DLD1 (cell line): ENCODE results near the gene PRRC2B.
"Not testable (repeated sequence)": the region's sequence is repeated elsewhere in the genome, so short reads cannot be mapped to it uniquely, and the experiment has no call there.

Experiments used
- in situ Hi-C: cut with HindIII; loops from 2 replicates; pipeline ENCODE4 v1.10.0; 2017; ENCODE audit warnings: low sequenced_read_pairs

The PRRC2B gene

DNA sequence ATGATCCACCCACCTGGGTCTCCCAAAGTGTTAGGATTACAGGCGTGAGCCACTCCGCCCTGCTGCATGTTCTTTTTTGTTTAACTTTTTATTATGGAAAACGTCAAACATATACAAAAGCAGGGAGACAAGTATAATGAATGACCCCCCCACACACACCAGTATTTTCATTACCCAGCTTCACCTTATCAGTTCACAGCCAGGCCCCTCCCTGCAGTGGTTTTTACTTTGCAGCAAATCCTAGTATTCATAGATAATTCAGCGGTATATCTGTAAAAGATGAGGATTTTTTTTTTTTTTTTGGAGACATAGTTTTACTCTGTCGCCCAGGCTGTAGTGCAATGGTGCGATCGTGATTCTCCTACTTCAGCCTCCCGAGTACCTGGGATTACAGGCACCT, 111.1 kb downstream of the PRRC2B start:
- in situ Hi-C loops, result no loop called here

DNA sequence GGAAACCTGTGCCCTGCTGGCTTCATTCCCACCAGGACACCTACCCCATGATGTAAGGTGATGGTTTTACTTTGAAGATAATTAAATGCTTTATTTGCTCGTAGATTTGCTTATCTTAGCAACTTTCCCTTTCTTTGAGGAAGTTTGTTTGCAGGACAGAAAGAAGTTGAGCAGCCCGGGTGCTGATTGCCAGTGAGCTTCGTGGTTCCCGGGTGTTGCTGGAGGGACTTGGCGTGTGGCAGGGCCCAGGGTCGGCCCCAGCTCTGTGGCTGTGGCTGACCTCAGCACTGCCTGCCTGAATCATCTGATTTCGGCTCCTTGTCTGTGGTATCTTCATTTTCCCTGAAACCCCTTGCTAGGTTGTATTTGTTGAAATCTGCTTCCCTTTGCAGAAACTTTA, 117.5 kb downstream of the PRRC2B start:
- in situ Hi-C loops, result no loop called here

DNA sequence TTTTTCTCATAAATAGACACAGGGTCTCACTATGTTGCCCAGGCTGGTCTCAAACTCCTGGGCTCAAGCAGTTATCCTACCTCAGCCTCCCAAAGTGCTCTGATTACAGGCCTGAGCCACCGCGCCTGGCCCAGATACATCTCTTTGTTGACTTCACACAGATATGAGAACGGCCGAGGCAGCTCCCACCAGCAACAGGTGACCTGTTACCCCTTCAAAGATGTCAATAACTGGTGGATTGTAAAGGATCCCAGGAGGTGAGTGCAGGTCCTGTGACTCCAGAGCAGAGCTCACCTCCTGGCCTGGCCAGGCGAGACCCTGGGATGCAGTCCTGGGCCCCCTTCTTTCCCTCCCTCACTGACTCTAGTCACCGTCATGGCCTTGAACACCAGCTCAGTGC, 118.0 kb downstream of the PRRC2B start:
- in situ Hi-C loops, result no loop called here

DNA sequence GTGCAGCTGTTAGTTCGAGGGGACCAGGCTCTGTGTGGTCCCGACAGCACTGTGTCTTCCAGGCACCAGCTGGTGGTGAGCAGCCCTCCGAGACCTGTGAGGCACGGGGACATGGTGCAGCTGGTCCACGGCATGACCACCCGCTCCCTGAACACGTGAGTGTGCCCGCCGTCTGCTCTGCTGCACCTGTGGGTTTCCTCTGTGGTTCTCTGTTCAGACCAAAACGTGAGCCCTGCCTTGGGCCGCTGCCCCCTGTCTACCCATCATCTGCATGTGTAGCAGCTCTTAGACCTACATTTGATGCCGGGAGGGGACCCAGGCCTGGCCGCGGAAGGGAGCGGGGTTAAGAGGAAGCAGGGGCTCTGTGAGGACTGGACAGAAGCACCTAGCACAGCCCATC, 119.3 kb downstream of the PRRC2B start:
- in situ Hi-C loops, result no loop called here

DNA sequence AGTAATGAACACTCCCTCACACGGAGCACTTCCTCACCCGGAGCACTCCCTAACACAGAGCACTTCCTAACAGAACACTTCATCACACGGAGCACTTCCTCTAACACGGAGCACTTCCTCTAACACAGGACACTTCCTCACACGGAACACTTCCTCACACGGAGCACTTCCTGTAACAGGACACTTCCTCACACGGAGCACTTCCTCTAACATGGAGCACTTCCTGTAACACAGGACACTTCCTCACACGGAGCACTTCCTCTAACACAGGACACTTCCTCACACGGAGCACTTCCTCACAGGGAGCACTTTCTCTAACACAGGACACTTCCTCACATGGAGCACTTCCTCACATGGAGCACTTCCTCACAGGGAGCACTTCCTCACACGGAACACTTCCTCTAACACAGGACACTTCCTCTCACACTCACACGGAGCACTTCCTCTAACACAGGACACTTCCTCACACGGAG, 121.7 kb downstream of the PRRC2B start:
- in situ Hi-C loops, result not testable (repeated sequence)

DNA sequence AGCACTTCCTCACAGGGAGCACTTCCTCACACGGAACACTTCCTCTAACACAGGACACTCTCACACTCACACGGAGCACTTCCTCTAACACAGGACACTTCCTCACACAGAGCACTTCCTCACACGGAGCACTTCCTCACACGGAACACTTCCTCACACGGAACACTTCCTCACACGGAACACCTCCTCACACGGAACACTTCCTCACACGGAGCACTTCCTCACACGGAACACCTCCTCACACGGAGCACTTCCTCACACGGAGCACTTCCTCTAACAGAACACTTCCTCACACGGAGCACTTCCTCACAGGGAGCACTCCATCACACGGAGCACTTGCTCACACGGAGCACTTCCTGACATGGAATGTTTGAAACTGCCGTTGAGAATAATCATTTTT, 122.2 kb downstream of the PRRC2B start:
- in situ Hi-C loops, result no loop called here

DNA sequence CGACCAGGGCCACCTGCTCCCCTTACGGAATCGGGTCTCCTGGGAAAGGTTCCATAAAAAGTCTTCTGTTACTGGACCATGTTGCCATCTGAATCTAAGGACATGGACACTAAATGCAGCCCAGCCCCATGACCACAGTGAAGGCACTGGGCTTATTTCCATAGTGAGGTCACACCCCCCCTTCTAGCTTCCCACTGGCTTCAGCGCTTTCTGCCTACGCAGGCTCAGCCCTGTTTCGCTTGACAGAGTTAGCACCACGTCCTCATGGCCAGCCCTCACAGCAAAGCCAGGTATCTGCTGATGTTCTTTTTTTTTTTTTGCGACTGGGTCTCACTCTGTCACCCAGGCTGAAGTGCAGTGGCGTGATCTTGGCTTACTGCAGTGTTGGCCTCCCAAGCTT, 123.0 kb downstream of the PRRC2B start:
- in situ Hi-C loops, result no loop called here

DNA sequence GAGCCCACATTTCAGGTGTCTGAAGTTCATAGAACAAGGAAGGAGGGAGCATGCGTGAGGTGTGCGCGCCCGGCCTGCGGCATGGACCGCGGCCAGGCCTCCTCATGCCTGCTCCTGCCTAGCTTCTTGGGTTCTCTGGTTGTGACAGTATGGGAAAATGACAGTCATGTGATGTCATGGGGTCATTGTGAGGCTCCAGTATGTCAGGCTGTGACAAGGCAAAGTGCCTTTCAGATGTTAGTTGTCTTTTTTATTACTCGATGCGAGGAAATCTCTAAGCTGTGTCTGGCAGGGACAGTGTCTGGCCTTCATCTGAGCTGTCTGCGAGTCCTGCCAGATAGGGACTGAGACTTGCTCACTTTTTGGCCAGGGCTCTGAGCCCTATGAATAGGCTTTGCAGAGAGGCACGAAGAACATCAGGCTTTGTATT, 123.9 kb downstream of the PRRC2B start:
- in situ Hi-C loops, result no loop called here

DNA sequence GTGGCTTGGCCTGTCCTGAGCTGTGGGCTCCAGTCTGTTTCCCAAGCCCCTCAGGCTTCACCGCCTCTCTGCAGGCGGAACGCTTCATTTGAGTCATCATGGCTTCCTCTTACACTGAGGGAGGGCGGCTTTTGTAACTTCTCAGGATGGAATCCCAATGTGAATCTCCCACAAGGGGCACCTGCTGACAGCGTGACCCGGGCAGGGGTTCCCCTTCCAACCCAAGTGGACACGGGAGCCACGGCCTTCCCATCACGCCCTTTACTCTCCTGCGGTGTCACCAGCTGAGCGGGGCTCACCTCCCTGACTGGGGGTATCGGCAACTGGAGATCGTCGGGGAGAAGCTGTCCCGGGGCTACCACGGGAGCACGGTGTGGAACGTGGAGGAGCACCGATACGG, 124.7 kb downstream of the PRRC2B start:
- in situ Hi-C loops, result no loop called here

DNA sequence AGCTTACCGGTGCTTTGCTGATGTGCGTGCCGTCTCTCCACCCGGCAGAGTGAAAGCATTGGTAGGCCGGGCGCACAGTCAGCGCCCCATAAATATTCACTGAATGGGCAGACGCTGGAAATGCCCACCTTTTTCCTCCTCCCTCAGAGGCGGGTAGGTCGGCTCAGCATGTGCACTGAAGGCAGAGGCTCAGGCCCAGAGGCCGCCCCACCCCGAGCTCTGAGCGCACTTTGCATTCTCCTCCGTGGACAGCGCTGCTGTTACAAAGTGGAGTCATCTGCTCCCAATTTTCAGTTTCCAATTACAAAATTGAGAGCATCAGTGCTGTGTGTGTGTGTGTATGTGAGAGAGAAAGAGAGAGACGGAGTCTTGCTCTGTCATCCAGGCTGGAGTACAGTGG, 126.6 kb downstream of the PRRC2B start:
- in situ Hi-C loops, result no loop called here

DNA sequence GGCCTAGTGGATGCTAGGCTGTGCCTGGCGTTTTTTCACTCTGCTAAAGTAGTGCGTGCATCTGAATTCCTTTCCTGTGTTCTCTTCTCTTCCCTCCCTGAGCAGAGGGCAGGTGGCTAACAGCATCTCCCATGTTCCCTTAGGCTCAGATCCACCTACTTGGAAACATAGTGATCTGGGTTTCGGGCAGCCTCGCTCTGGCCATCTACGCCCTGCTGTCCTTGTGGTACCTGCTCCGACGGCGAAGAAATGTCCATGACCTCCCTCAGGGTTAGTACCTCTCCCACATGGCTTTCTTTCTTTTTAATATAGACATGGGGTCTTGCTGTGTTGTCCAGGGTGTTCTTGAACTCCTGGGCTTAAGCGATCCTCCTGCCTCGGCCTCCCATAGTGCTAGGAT, 127.3 kb downstream of the PRRC2B start:
- in situ Hi-C loops, result no loop called here

DNA sequence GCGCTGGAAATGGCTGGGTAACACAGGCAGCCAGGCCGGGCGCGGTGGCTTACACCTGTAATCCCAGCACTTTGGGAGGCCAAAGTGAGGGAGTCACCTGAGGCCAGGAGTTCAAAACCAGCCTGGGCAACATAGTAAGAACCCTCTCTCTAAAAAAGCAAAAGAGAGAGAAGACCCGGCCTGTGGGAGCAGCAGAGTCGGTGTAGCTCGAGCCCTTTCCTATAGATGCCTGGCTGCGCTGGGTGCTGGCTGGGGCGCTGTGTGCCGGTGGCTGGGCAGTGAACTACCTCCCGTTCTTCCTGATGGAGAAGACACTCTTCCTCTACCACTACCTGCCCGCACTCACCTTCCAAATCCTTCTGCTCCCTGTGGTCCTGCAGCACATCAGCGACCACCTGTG, 127.9 kb downstream of the PRRC2B start:
- in situ Hi-C loops, result no loop called here

DNA sequence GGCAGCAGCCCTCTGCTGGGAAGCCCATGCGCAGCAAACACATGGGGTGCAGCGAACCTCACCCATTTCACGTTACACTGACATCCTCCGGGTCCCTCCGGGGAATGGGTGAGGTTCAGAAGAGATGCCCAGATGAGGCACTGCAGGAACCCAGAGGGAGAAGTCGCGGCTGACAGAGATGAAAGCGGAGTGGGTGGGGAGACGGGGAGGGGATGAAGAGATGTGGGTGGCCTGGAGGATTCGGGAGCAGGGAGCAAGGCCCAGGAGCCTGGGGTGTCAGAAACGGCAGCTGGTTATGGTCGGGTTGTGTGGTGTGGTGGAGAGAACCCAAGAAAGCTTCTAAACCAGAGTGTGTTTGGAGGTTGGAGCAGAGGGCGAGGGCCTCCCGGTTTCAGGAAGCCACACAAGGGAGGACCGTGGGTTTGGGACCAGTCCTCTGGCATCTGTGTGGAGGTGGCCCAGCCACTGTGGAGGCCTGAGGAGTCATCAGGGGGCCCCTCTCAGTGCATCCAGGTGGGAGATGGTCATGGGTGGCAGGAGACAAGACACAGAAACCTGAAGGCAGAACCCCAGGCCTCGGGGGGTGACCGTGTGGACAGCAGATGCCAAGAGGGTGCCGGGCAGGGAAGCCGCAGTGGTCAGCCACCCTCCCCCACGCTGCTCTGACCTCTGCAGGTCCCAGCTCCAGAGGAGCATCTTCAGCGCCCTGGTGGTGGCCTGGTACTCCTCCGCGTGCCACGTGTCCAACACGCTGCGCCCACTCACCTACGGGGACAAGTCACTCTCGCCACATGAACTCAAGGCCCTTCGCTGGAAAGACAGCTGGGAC, 128.6 kb downstream of the PRRC2B start:
- in situ Hi-C loops, result no loop called here

DNA sequence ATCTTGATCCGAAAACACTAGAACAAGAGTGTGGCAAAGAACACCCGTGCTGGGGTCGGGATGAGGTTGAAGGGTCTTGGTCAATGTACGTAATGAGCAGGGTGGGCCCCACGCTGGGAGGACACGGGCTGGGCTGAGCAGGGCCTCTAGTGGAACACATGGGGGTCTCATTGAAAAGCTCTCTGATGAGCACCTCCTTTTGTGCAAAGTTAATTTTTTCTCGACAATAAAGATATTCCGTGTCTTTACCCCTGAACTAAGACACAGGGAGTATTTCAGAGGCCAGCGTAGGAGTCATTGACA, 129.2 kb downstream of the PRRC2B start:
- in situ Hi-C loops, result no loop called here

DNA sequence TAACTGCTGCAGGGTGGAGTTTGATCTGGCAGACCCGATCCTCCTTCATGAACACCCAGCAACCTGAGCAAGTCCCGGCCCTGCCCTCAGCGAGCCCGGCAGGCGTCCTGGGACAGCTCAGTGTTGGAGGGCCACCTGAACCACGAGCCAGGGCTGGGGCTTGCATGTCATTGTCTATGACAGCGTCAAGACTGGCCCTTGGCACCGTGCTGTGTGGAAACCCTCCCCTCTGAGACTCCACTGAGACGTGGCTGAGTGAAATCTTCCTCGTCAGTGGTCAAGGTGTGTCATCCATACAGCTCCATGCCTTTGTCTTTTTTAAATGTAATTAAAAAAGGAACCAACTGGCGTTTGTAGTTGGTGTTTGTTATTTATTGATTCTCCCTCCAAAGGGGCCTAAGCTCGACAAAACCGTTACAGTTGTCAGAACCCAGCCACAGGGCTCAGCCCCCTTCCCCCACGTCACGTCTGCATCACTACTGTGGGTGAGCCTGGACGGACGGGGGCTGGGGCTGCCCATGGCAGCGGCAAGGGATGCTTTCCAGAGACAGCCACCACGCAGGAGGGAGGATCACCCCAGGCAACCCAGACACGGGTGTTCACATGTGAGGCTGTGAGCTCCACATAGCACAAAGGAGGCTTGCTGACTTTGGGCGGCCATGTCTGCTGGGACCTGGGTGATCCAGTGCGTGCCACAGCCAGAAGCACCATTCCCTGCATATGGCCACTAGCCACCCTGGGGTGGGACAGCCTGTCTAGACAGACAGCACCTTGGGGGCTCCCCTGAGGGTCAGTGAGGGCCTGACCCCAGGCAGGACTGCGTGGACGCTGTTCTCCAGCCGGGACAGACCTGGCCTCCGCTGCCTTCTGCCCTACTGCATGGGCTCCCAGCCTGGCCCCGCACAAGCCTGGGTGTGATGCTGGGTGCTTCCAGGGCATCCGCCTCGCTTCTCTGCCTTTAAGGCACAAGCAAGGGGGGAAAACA, 129.9 kb downstream of the PRRC2B start:
- in situ Hi-C loops, result no loop called here

DNA sequence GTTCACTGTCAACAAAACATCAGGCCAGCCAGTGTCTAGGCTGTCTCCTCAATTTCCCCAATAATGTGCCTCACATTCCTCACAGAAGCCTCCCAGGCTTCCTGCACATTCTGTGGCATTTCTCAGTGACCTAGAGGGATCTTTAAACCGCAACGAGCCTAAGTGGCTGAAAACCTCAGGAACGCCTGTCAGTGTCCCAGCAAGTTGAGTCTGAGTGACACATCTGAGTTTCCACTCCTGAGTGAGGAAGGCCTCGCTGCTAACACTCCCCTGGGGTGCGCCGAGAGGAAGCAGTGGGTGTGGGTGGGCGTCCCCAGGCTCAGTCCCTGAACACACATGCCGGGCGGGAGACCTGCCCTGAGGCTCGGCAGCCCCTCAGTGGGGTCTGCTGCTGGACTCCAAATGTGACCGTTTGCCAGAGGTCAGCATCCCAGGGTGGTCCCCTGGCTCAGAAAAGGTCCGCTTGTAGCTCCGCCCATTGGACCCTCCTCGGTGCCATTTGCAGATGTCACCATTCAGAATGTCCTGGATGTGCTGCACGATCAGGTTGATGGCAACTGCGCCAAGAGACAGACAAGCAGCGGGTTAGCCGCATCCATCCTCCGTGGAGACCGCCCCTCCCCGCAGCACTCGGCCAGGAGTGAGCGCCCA, 130.9 kb downstream of the PRRC2B start:
- in situ Hi-C loops, result no loop called here

DNA sequence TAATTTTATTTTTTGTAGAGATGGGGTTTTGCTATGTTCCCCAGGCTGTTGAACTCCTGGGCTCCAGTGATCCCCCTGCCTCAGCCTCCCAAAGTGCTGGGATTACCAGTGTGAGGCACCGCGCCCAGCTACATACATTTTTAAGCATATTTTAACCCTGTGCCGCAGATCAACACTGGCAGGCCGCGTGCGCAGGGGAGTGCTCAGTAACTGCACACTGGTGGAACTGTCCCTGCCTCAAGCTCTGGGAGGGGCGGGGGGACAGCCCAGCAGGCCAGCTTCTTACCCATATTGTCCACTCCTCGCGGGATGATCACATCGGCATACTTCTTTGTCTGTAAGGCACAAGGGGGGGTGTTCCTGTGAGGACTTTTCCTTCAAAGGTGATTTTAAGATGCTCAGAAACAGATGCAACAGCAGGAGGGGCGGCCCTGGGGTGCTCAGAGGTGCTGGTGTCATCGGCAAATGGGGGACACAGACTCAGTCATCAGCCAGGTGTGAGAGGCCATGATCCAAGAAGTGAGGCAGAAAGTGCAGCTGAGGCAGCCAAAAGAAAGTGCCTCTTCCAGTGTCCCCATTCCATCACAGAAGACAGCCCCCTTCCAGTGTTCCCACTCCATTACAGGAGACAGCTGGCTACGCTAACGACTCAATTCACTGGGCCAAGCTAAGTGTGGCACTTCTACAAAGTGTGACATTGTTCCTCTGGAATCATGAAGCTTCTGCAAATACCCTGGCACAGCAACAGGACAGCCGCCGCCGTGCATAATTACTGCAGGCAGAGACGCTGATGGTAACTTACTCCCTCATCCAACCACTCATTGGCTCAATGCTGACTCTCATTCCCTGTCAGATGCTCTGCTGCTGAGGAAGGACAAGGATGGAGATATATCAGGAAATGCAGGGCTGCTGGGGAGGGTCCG, 132.0 kb downstream of the PRRC2B start:
- in situ Hi-C loops, result no loop called here

DNA sequence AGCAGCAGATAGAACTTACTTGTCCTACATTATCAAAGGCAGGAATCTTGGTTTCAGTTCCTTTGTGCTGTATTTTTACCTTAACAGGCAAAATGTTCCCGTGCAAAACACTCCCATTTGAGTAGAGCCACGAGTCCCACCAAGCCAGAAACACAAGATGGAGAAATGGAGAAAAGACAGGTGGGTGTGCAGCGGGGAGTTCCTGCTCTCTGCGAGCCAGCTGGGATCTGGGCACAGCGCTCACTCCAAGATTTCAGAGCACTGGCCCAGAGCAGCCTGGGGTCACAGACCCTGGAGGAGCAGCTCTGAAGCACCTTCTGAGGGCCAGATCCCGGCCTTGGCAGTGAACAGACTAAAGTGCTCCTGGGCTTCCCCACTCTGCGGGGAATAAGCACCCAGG, 134.3 kb downstream of the PRRC2B start:
- in situ Hi-C loops, result no loop called here

DNA sequence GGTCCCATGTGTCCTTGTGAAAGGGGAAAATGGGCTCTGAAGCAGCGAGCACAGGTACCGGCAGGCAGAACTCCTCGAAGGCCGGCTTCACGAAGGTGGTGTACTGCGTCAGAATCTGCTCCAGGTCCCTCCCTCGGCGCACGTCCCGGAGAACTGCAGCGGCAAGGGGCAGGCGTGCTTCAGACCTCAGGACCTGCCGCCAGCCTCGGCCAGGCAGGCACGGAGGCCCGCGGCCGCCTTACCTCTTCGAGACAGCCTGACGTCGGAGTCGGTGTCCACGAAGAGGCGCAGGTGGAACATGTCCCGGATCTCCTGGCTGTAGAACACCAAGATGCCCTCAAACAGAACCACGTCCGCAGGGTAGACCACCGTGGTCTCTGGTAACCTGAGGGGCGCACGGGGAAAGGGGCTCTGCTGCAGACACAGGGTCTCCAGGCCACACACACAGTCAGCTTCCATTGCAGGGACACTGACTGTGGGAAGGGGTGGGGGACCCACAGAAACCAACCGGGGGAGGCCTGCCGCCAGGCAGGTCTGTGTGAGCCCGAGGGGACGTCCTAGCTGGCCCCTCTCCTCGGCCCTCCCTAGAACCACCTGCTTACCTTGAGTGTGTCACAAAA, 135.1 kb downstream of the PRRC2B start:
- in situ Hi-C loops, result no loop called here
